ENCODE measurements around the gene LPIN1. TPM values are rescaled to one million over a fixed set of nuclear protein-coding genes. Genes with fewer than 3 reads are reported as not detected.
A peak's percentile ranks its signal among the peaks of the same experiment; 100 is the strongest.

The LPIN1 gene
- total RNA-seq, 2 experiments from 2014 or later = 115 to 128 TPM

- intact Hi-C loops (cut with DNase I, micrococcal nuclease) = loop anchor here in 1 of 2 experiments (10.0 kb wide), 1 partner anchor 396 kb away; the partner anchor contains the start of gene ROCK2
These were observed 5.7 kb upstream of the LPIN1 start for GRCh38 chr2:11740723-11741122.

GRCh38 chr2:11742317-11742701 lies 4.1 kb upstream of the LPIN1 start:
- Mint-ChIP-seq H3K36me3 (ENCODE audit: low read depth) (no peaks in the 10 kb centered on the region), H3K9me3 (no peaks in the 10 kb centered on the region), H3K27ac (no peak overlapping the region), H3K4me1 (ENCODE audit: low read depth) (peaks cover 37% of the 10 kb centered on the region), H3K27me3 (no peaks in the 10 kb centered on the region), H3K4me3 (peak overlapping the region; percentile 27)
- H3K9me3 ChIP-seq (ENCODE audit: control insufficient read depth in 1 of 2, insufficient read depth in 1 of 2, low read length in 2 of 2) = no peaks in the 10 kb centered on the region
- ATAC-seq (ENCODE audit: poor library complexity) (no peak), DNase-seq (no peak)
- no peaks in the 10 kb centered on the region for H3K36me3 ChIP-seq (ENCODE audit: insufficient read depth, low read length)
- CTCF ChIA-PET = interaction anchor here (3.8 kb wide), 1 partner anchor 37 kb away, joined by 14 read pairs; no protein-coding TSS in a partner anchor
- peaks cover 37% of the 10 kb centered on the region for H3K4me1 ChIP-seq (ENCODE audit: insufficient read depth, low read length)
- no peaks in the 10 kb centered on the region for H3K27me3 ChIP-seq (ENCODE audit: control insufficient read depth in 1 of 2, insufficient read depth in 2 of 2, low read length in 2 of 2)
- TF ChIP-seq CTCF (IDR thresholded peaks at IDR 0.05) = no peak
- H3K27ac ChIP-seq (ENCODE audit: low read depth in 1 of 2, low read length in 2 of 2) = no peak overlapping the region
- intact Hi-C loops (cut with DNase I, micrococcal nuclease) = loop anchor here in 1 of 2 experiments (10.0 kb wide), 1 partner anchor 398 kb away; the partner anchor contains the start of gene ROCK2
- no peak overlapping the region for H3K4me3 ChIP-seq (ENCODE audit: low read length)
- POLR2A ChIA-PET = no interaction called here

More at GRCh38 chr2:11740723-11741122, 5.7 kb upstream of the LPIN1 start:
- Mint-ChIP-seq H3K4me3 (no peak overlapping the region), H3K36me3 (ENCODE audit: low read depth) (no peaks in the 10 kb centered on the region), H3K9me3 (no peaks in the 10 kb centered on the region), H3K4me1 (ENCODE audit: low read depth) (peaks cover 27% of the 10 kb centered on the region), H3K27ac (no peak overlapping the region), H3K27me3 (no peaks in the 10 kb centered on the region)
- no peaks in the 10 kb centered on the region for H3K36me3 ChIP-seq (ENCODE audit: insufficient read depth, low read length)
- TF ChIP-seq CTCF (IDR thresholded peaks at IDR 0.05) = no peak
- ChIA-PET POLR2A (no interaction called here), CTCF (interaction anchor here (3.8 kb wide), 1 partner anchor 39 kb away, joined by 14 read pairs; no protein-coding TSS in a partner anchor)
- H3K9me3 ChIP-seq (ENCODE audit: control insufficient read depth in 1 of 2, insufficient read depth in 1 of 2, low read length in 2 of 2) = no peaks in the 10 kb centered on the region
- ATAC-seq (ENCODE audit: poor library complexity) (no peak), DNase-seq (no peak)
- H3K4me3 ChIP-seq (ENCODE audit: low read length) = no peak overlapping the region
- peaks cover 28% of the 10 kb centered on the region for H3K4me1 ChIP-seq (ENCODE audit: insufficient read depth, low read length)
- H3K27me3 ChIP-seq (ENCODE audit: control insufficient read depth in 1 of 2, insufficient read depth in 2 of 2, low read length in 2 of 2) = no peaks in the 10 kb centered on the region
- H3K27ac ChIP-seq (ENCODE audit: low read depth in 1 of 2, low read length in 2 of 2) = no peak overlapping the region

- H3K9me3 ChIP-seq (ENCODE audit: control insufficient read depth in 1 of 2, insufficient read depth in 1 of 2, low read length in 2 of 2) = no peaks in the 10 kb centered on the region
- intact Hi-C loops (cut with DNase I, micrococcal nuclease) = loop anchor here in 1 of 2 experiments (10.0 kb wide), 1 partner anchor 398 kb away; the partner anchor contains the start of gene ROCK2
- no peak for TF ChIP-seq CTCF (IDR thresholded peaks at IDR 0.05)
- H3K36me3 Mint-ChIP-seq (ENCODE audit: low read depth) = no peaks in the 10 kb centered on the region
- no peaks in the 10 kb centered on the region for H3K27me3 ChIP-seq (ENCODE audit: control insufficient read depth in 1 of 2, insufficient read depth in 2 of 2, low read length in 2 of 2)
- H3K4me3 Mint-ChIP-seq = peak overlapping the region; percentile 27
- H3K4me1 Mint-ChIP-seq (ENCODE audit: low read depth) = peaks cover 42% of the 10 kb centered on the region
- H3K27ac ChIP-seq (ENCODE audit: low read depth in 1 of 2, low read length in 2 of 2) = no peak overlapping the region
- no peak overlapping the region for H3K27ac Mint-ChIP-seq
- ChIA-PET CTCF (interaction anchor here (3.8 kb wide), 1 partner anchor 37 kb away, joined by 14 read pairs; no protein-coding TSS in a partner anchor), POLR2A (no interaction called here)
- peaks cover 41% of the 10 kb centered on the region for H3K4me1 ChIP-seq (ENCODE audit: insufficient read depth, low read length)
- peak in 1 of 14 experiments; percentile 12 for DNase-seq
- ATAC-seq (ENCODE audit: poor library complexity) = no peak
- no peaks in the 10 kb centered on the region for H3K36me3 ChIP-seq (ENCODE audit: insufficient read depth, low read length)
- H3K9me3 Mint-ChIP-seq = no peaks in the 10 kb centered on the region
- H3K4me3 ChIP-seq (ENCODE audit: low read length) = no peak overlapping the region
- H3K27me3 Mint-ChIP-seq = no peaks in the 10 kb centered on the region
These were observed 3.6 kb upstream of the LPIN1 start for GRCh38 chr2:11742702-11743357.

Data from CD4-positive, alpha-beta T cell (primary cell).